HG03558 (cell line): ENCODE results near the gene ETV3L.
"Not testable (repeated sequence)": the region's sequence is repeated elsewhere in the genome, so short reads cannot be mapped to it uniquely, and the experiment has no call there.

Experiments used
- ATAC-seq: cut with Tn5 transposase; IDR thresholded peaks from one replicate; pipeline ENCODE4 v1.9.1; 2021; ENCODE audit warnings: moderate number of reproducible peaks; ENCODE audit not compliant: unreplicated experiment; ENCODE audit errors: extremely low read depth

ETV3L gene

GRCh38 chr1:157106813-157107189 is 7.2 kb upstream of the ETV3L start:
- ATAC-seq, result no peak

- peak; percentile 64 for ATAC-seq
These were observed 6.6 kb upstream of the ETV3L start for GRCh38 chr1:157105988-157106812.

GRCh38 chr1:157105298-157105987 is 5.8 kb upstream of the ETV3L start:
- no peak for ATAC-seq

- no peak for ATAC-seq
These were observed 5.1 kb upstream of the ETV3L start for GRCh38 chr1:157104598-157105293.

GRCh38 chr1:157103268-157103667 is 3.7 kb upstream of the ETV3L start:
- no peak for ATAC-seq

- ATAC-seq, result no peak
These were observed 1.5 kb upstream of the ETV3L start for GRCh38 chr1:157101149-157101548.

- not testable (repeated sequence) for ATAC-seq
These were observed 498 bp downstream of the ETV3L start for GRCh38 chr1:157098987-157099632.

- ATAC-seq, result no peak
These were observed 1.1 kb downstream of the ETV3L start for GRCh38 chr1:157098519-157098918.

- no peak for ATAC-seq
These were observed 1.9 kb downstream of the ETV3L start for GRCh38 chr1:157097692-157098091.

- no peak for ATAC-seq
These were observed 2.7 kb downstream of the ETV3L start for GRCh38 chr1:157096881-157097280.

- ATAC-seq, result no peak
These were observed 4.1 kb downstream of the ETV3L start for GRCh38 chr1:157095551-157095950.

- ATAC-seq, result no peak
These were observed 4.5 kb downstream of the ETV3L start for GRCh38 chr1:157095091-157095490.

- ATAC-seq, result no peak
These were observed 6.8 kb downstream of the ETV3L start for GRCh38 chr1:157092831-157093230.

GRCh38 chr1:157091668-157092273 is 7.8 kb downstream of the ETV3L start:
- no peak for ATAC-seq

GRCh38 chr1:157091186-157091585 is 8.4 kb downstream of the ETV3L start:
- no peak for ATAC-seq

GRCh38 chr1:157090771-157091170 is 8.8 kb downstream of the ETV3L start:
- ATAC-seq, result no peak

- no peak for ATAC-seq
These were observed 9.4 kb downstream of the ETV3L start for GRCh38 chr1:157090196-157090647.

- no peak for ATAC-seq
These were observed 9.8 kb downstream of the ETV3L start for GRCh38 chr1:157089789-157090188.

GRCh38 chr1:157088607-157089006 is 11.0 kb downstream of the ETV3L start:
- no peak for ATAC-seq

GRCh38 chr1:157087030-157087429 is 12.6 kb downstream of the ETV3L start:
- no peak for ATAC-seq
